ENCODE results near the gene ASB8. TPM values are rescaled to one million over a fixed set of nuclear protein-coding genes. Genes with fewer than 3 reads are reported as not detected.
"Not testable (repeated sequence)": the region's sequence is repeated elsewhere in the genome, so short reads cannot be mapped to it uniquely, and the experiment has no call there.

ASB8 gene
- total RNA-seq, 2 experiments from 2014 or later: 28.8 to 33.0 TPM

DNA sequence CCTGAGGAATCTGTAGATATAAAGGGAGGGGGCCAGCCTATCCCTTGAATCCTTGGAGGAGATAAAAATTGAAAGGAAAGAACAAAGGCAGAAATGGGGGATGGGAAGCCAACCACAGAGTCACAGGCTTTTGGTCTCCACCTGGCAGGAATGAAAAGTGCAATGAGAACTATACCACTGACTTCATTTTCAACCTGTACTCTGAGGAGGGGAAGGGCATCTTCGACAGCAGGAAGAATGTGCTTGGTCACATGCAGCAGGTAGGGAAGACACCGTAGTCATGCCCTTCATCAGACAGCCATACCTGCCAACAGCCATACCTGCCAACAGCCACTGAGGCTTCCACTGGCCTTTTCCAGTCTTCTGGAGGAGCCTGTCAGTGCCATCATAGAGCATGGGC is 13.4 kb downstream of the ASB8 start:
- H3K4me3 Mint-ChIP-seq: no peak overlapping the region
- H3K27me3 Mint-ChIP-seq: no peaks in the 10 kb centered on the region
- intact Hi-C loops (cut with DNase I, micrococcal nuclease): no loop called here
- DNase-seq: no peak
- no peaks in the 10 kb centered on the region for H3K9me3 Mint-ChIP-seq (ENCODE audit: low read depth)
- no peak for ATAC-seq
- H3K36me3 Mint-ChIP-seq (ENCODE audit: low read depth): peaks cover 53% of the 10 kb centered on the region
- no peak overlapping the region for H3K27ac Mint-ChIP-seq
- H3K4me1 Mint-ChIP-seq: no peaks in the 10 kb centered on the region
- ChIA-PET CTCF (no interaction called here), POLR2A (no interaction called here)

DNA sequence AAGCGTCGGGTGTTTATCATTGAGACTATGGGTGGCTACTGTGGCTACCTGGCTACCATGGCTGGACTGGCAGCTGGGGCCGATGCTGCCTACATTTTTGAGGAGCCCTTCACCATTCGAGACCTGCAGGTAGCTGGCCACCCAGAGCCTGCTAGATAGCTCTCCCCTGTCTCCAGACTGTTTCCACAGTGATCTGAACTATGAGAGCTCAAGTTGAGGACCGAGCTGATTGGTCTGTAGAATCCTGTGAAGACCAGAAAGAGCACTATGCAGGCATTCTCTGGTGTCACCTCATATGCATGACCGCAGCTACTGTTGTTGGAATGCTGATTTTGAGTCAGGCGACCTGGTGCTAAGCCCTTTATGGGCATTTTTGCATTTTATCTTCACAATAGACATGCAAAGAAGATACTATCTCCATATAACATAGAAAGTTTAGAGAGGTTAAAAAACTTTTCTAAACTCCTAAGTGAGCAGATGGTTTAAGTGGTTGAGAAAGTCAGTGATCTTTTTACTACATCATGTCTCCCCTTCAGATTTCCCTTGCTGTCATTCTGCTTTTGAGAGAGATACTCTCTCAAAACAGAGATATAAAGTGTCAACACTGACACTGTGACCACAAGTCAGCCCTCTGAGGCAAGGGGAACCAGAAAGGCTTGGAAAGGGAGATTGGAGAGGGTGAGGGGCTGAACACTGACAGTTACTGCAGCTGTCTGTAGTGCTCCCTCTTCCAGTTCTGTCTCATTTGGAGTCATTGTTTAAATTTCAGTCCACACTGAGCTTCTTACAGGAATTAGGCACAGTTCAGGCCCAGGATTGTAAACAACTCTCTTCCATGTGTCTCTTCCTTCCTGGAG is 14.3 kb downstream of the ASB8 start:
- POLR2A ChIA-PET: no interaction called here
- ATAC-seq (no peak), DNase-seq (no peak)
- Mint-ChIP-seq H3K36me3 (ENCODE audit: low read depth) (peaks cover 50% of the 10 kb centered on the region), H3K4me1 (no peaks in the 10 kb centered on the region), H3K27me3 (no peaks in the 10 kb centered on the region), H3K4me3 (no peak overlapping the region), H3K9me3 (ENCODE audit: low read depth) (no peaks in the 10 kb centered on the region), H3K27ac (no peak overlapping the region)
- intact Hi-C loops (cut with DNase I, micrococcal nuclease): no loop called here
- CTCF ChIA-PET: interaction anchor here (0.5 to 1.5 kb wide), 2 partner anchors 23 to 88 kb away, joined by 3 to 4 read pairs; no protein-coding TSS in a partner anchor

DNA sequence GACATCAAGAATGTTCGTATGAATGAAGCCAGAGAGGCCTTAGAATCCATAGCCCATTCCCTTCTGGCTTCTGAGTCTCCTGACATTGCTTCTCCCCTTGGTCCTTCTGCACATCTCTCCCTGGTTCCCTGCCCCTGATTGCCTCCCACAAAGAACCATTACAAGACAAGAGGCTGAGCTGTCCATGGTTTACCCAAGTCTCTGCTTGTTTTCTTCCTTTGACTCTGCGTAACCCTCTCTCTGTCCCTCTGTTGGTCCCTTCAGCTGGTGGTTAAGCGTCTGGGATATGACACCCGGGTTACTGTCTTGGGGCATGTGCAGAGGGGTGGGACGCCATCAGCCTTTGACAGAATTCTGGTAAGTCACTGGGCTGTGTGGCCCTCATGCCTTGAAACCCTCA is 22.3 kb downstream of the ASB8 start:
- ATAC-seq (no peak), DNase-seq (no peak)
- CTCF ChIA-PET: no interaction called here
- POLR2A ChIA-PET: no interaction called here
- no peaks in the 10 kb centered on the region for H3K27me3 Mint-ChIP-seq
- H3K4me3 Mint-ChIP-seq: no peak overlapping the region
- no peaks in the 10 kb centered on the region for H3K9me3 Mint-ChIP-seq (ENCODE audit: low read depth)
- intact Hi-C loops (cut with DNase I, micrococcal nuclease): no loop called here
- peaks cover 35% of the 10 kb centered on the region for H3K36me3 Mint-ChIP-seq (ENCODE audit: low read depth)
- H3K4me1 Mint-ChIP-seq: no peaks in the 10 kb centered on the region
- H3K27ac Mint-ChIP-seq: no peak overlapping the region

DNA sequence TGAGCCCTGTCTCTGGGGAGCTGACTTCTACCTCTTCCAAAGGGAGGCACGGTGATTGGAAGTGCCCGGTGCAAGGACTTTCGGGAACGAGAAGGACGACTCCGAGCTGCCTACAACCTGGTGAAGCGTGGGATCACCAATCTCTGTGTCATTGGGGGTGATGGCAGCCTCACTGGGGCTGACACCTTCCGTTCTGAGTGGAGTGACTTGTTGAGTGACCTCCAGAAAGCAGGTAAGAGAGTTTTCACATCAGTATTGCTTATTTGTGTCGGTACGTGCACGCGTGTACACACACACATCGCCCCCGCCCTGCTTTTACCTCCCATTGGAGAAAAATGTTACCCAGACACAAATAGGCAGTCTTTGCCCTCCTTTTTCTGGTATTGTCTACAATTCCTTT is 24.5 kb downstream of the ASB8 start:
- no peaks in the 10 kb centered on the region for H3K27me3 Mint-ChIP-seq
- peaks cover 33% of the 10 kb centered on the region for H3K36me3 Mint-ChIP-seq (ENCODE audit: low read depth)
- DNase-seq: no peak
- H3K27ac Mint-ChIP-seq: no peak overlapping the region
- POLR2A ChIA-PET: no interaction called here
- CTCF ChIA-PET: no interaction called here
- intact Hi-C loops (cut with DNase I, micrococcal nuclease): no loop called here
- H3K4me3 Mint-ChIP-seq: no peak overlapping the region
- H3K4me1 Mint-ChIP-seq: no peaks in the 10 kb centered on the region
- no peaks in the 10 kb centered on the region for H3K9me3 Mint-ChIP-seq (ENCODE audit: low read depth)
- ATAC-seq: no peak

DNA sequence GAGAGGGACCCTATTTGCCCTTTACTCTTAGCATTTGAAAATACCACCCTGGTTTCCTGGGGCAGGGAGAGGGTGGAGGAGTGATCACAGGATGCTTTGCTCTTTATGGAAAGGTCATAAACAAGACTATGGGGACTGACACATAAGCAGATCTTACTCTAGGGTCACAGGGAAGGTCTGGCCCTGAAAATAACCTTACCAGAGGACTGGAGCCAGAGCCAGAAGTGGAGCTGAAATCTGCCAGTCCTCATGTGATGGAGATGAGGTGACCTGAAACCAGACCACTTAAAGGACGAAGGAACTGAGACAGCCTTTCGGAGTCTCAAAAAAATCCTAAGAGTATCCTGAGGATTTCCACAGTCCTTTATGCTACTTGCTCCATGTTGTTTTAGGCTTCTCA is 25.8 kb downstream of the ASB8 start:
- ATAC-seq (no peak), DNase-seq (no peak)
- Mint-ChIP-seq H3K4me1 (no peaks in the 10 kb centered on the region), H3K4me3 (no peak overlapping the region), H3K36me3 (ENCODE audit: low read depth) (peaks cover 41% of the 10 kb centered on the region), H3K27me3 (no peaks in the 10 kb centered on the region), H3K27ac (no peak overlapping the region), H3K9me3 (ENCODE audit: low read depth) (no peaks in the 10 kb centered on the region)
- ChIA-PET CTCF (no interaction called here), POLR2A (no interaction called here)
- intact Hi-C loops (cut with DNase I, micrococcal nuclease): no loop called here

DNA sequence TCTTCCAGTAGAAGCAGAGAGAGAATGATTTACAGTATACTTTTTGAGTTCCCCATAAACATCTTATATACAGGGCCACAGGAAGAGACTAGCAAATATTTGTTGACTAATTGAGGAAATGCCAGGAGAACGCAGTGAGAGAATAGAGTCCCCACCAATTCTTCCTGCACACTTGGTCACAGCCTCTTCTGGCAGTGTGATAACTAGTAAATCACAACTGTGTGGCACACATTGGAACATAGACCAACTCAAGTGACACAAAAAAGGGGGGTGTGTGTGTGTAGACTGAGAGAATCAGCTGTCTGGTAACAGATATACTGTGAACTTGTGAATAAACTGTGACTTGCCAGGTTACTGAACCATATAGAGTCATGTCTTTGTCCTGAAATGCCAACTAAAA is 27.9 kb downstream of the ASB8 start:
- DNase-seq (no peak), ATAC-seq (no peak)
- H3K4me1 Mint-ChIP-seq: no peaks in the 10 kb centered on the region
- ChIA-PET POLR2A (no interaction called here), CTCF (interaction anchor here (0.6 to 0.9 kb wide), 2 partner anchors 216 to 586 kb away, joined by 3 read pairs; no protein-coding TSS in a partner anchor)
- no peaks in the 10 kb centered on the region for H3K27me3 Mint-ChIP-seq
- H3K4me3 Mint-ChIP-seq: no peak overlapping the region
- H3K27ac Mint-ChIP-seq: no peak overlapping the region
- H3K36me3 Mint-ChIP-seq (ENCODE audit: low read depth): peaks cover 38% of the 10 kb centered on the region
- no peaks in the 10 kb centered on the region for H3K9me3 Mint-ChIP-seq (ENCODE audit: low read depth)
- intact Hi-C loops (cut with DNase I, micrococcal nuclease): no loop called here

DNA sequence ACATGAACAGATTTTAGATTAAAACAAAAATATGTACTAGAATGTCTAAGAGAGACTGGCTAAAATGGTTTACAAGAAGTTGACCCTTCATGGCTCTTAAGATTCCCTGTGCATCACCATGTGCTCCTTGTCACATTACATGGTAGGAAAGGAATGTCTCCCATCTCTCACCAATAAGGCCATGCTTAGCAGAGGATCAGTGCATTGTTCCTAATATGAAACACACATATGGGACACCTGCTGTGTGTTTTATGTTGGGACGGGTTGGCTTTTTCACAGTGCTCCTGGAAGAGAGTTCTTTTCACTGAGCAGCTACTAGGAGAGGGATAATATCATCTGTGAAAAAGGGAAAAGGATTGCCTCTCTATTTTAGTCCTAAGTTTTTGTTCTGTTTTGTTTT is 28.5 kb downstream of the ASB8 start:
- ChIA-PET POLR2A (no interaction called here), CTCF (interaction anchor here (0.6 kb wide), 1 partner anchor 215 kb away, joined by 3 read pairs; no protein-coding TSS in a partner anchor)
- no peaks in the 10 kb centered on the region for H3K9me3 Mint-ChIP-seq (ENCODE audit: low read depth)
- peaks cover 39% of the 10 kb centered on the region for H3K36me3 Mint-ChIP-seq (ENCODE audit: low read depth)
- no peak for DNase-seq
- H3K27ac Mint-ChIP-seq: no peak overlapping the region
- no peak overlapping the region for H3K4me3 Mint-ChIP-seq
- H3K27me3 Mint-ChIP-seq: no peaks in the 10 kb centered on the region
- ATAC-seq: no peak
- intact Hi-C loops (cut with DNase I, micrococcal nuclease): no loop called here
- no peaks in the 10 kb centered on the region for H3K4me1 Mint-ChIP-seq

DNA sequence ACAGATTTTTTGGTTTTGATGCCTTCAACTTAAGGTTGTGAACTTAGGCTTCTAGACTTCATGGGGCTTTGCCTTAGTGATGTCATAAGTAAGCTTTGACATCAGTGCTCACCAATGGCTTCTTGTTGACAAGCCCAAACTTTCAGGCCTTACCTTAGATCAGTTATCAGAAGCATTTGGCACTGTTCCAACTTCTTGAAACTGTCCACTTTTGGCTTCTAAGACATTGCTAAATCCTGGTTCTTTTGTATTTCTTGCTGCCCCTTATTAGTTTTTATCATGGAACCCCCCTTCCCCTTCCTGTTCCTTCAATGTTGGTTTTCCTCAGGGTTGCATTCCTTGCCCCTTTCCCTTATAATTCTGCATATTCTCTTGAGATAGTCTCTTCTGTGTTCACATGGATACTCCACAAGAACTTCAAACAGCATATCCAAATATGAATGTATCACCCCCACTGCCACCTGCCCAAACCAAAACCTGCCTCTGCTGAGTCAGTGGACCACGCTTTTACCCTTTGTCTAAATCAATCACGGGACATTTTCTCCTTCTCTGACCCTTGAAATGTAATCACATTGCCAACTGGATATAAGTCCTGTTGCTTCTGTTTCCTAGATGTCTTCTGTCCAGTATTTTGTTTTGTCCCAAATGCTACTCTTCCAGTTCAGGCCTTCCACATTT is 30.2 kb downstream of the ASB8 start:
- CTCF ChIA-PET: no interaction called here
- Mint-ChIP-seq H3K27me3 (no peaks in the 10 kb centered on the region), H3K4me3 (no peak overlapping the region), H3K27ac (no peak overlapping the region), H3K36me3 (ENCODE audit: low read depth) (peaks cover 41% of the 10 kb centered on the region), H3K9me3 (ENCODE audit: low read depth) (no peaks in the 10 kb centered on the region), H3K4me1 (no peaks in the 10 kb centered on the region)
- intact Hi-C loops (cut with DNase I, micrococcal nuclease): no loop called here
- no peak for ATAC-seq
- POLR2A ChIA-PET: interaction anchor here (1.0 kb wide), 1 partner anchor 22 kb away, joined by 3 read pairs; no protein-coding TSS in a partner anchor
- no peak for DNase-seq

DNA sequence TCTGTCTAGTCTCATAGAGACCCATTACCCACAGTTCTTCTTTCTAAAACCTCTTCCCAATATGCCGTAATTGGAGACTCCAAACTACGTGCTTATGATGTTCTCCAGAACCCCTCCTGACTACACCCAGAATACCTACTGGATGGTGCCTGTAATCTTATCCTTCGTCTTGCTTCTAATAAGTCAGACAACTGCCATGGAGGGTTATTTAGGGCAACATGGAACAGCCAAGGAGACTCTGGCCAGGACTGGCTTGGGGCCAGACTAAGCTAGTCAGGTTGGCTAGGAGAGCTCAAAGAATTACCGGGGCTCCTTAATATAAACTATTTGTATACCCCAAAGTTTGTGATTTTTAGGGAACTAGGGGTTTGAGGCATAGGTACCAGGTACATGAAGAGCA is 31.3 kb downstream of the ASB8 start:
- H3K4me1 Mint-ChIP-seq: peaks cover 1% of the 10 kb centered on the region
- ChIA-PET CTCF (interaction anchor here (2.1 kb wide), 1 partner anchor 17 kb away, joined by 5 read pairs; no protein-coding TSS in a partner anchor), POLR2A (interaction anchor here (1.0 kb wide), 1 partner anchor 23 kb away, joined by 3 read pairs; no protein-coding TSS in a partner anchor)
- H3K27me3 Mint-ChIP-seq: no peaks in the 10 kb centered on the region
- no peak for DNase-seq
- no peak overlapping the region for H3K4me3 Mint-ChIP-seq
- intact Hi-C loops (cut with DNase I, micrococcal nuclease): no loop called here
- no peak overlapping the region for H3K27ac Mint-ChIP-seq
- peaks cover 37% of the 10 kb centered on the region for H3K36me3 Mint-ChIP-seq (ENCODE audit: low read depth)
- ATAC-seq: no peak
- H3K9me3 Mint-ChIP-seq (ENCODE audit: low read depth): no peaks in the 10 kb centered on the region

DNA sequence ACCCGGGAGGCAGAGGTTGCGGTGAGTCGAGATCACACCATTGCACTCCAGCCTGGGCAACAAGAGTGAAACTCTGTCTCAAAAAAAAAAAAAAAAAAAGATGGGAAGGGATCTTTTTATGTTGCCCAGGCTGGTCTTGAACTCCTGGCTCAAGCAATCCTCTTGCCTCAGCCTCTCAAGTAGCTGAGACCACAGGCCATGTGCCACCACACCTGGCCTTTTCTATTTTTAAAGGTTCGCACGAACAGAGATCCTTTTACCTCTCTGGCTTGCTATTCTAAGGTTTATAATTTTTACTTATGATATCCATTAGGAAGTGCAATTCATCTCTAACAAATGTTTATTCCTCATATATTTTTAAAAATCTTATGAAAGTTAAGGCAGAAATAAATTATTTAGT is 31.8 kb downstream of the ASB8 start:
- CTCF ChIA-PET: interaction anchor here (2.1 kb wide), 1 partner anchor 16 kb away, joined by 5 read pairs; no protein-coding TSS in a partner anchor
- POLR2A ChIA-PET; ATAC-seq; H3K9me3 Mint-ChIP-seq (ENCODE audit: low read depth); H3K4me3 Mint-ChIP-seq; H3K27me3 Mint-ChIP-seq; intact Hi-C loops (cut with DNase I, micrococcal nuclease); H3K4me1 Mint-ChIP-seq; DNase-seq; H3K27ac Mint-ChIP-seq: not testable (repeated sequence)
- peaks cover 35% of the 10 kb centered on the region for H3K36me3 Mint-ChIP-seq (ENCODE audit: low read depth)

DNA sequence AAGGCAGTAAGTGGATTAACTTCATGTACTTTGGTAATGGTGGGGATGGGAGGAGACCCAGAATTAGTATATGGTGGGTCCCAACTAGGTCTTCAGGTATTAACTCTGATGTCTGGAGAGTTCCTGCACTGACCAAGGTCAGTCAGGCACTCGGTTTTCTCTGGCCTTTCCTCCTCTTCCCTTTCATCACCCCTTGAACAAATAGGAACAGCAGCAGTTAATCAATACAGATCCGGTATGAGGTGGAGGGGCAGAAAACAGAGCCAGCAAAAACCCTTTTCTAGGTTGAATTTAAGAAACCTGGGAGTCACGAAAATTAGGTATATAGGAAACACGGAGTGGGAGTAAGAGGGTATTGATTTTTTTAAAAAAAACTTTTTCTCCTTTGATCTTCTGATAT is 34.1 kb downstream of the ASB8 start:
- intact Hi-C loops (cut with DNase I, micrococcal nuclease): no loop called here
- ChIA-PET POLR2A (no interaction called here), CTCF (no interaction called here)
- H3K27ac Mint-ChIP-seq: no peak overlapping the region
- peaks cover 30% of the 10 kb centered on the region for H3K36me3 Mint-ChIP-seq (ENCODE audit: low read depth)
- H3K4me1 Mint-ChIP-seq: peaks cover 16% of the 10 kb centered on the region
- H3K4me3 Mint-ChIP-seq: no peak overlapping the region
- ATAC-seq: no peak
- no peaks in the 10 kb centered on the region for H3K27me3 Mint-ChIP-seq
- H3K9me3 Mint-ChIP-seq (ENCODE audit: low read depth): no peaks in the 10 kb centered on the region
- no peak for DNase-seq

Measured in activated CD4-positive, alpha-beta T cell treated with anti-CD3 and anti-CD28 coated beads for 36 hours (primary cell).